ENCODE results near the gene HSD3B7. TPM values are rescaled to one million over a fixed set of nuclear protein-coding genes. Genes with fewer than 3 reads are reported as not detected.

The HSD3B7 gene
- total RNA-seq, 1 donor = 45.6 TPM

GRCh38 chr16:30980023-30980371 is 5.0 kb upstream of the HSD3B7 start:
- no peak overlapping the region for H3K4me2 ChIP-seq (ENCODE audit: insufficient read depth, low read length)
- no peaks in the 10 kb centered on the region for H3K27me3 ChIP-seq (ENCODE audit: insufficient read depth, low read length)
- peaks cover 5% of the 10 kb centered on the region for H4K20me1 ChIP-seq (ENCODE audit: insufficient read depth, low read length)
- peaks cover 37% of the 10 kb centered on the region for H3K36me3 ChIP-seq (ENCODE audit: insufficient read depth, low read length)
- H3K4me1 ChIP-seq (ENCODE audit: insufficient read depth, low read length) = peaks cover 6% of the 10 kb centered on the region
- H3K4me3 ChIP-seq (ENCODE audit: insufficient read depth, low read length) = no peak overlapping the region
- no peaks in the 10 kb centered on the region for H3K79me2 ChIP-seq (ENCODE audit: insufficient read depth, low read length)
- no peak overlapping the region for H3K27ac ChIP-seq (ENCODE audit: low read depth, low read length)
- H3K9me3 ChIP-seq (ENCODE audit: low read depth, low read length) = no peaks in the 10 kb centered on the region
- TF ChIP-seq CTCF (IDR thresholded peaks at IDR 0.05; ENCODE audit: extremely low read depth, low read depth, low read length) = no peak
- H2AFZ ChIP-seq (ENCODE audit: low read length) = no peak overlapping the region
- DNase-seq (ENCODE audit: insufficient read length, low spot score, missing footprints) = no peak

- no peaks in the 10 kb centered on the region for H3K9me3 ChIP-seq (ENCODE audit: low read depth, low read length)
- no peak overlapping the region for H3K4me2 ChIP-seq (ENCODE audit: insufficient read depth, low read length)
- no peak for DNase-seq (ENCODE audit: insufficient read length, low spot score, missing footprints)
- H4K20me1 ChIP-seq (ENCODE audit: insufficient read depth, low read length) = peaks cover 5% of the 10 kb centered on the region
- no peak overlapping the region for H3K4me3 ChIP-seq (ENCODE audit: insufficient read depth, low read length)
- no peak overlapping the region for H2AFZ ChIP-seq (ENCODE audit: low read length)
- H3K36me3 ChIP-seq (ENCODE audit: insufficient read depth, low read length) = peaks cover 35% of the 10 kb centered on the region
- no peaks in the 10 kb centered on the region for H3K27me3 ChIP-seq (ENCODE audit: insufficient read depth, low read length)
- no peak for TF ChIP-seq CTCF (IDR thresholded peaks at IDR 0.05; ENCODE audit: extremely low read depth, low read depth, low read length)
- H3K4me1 ChIP-seq (ENCODE audit: insufficient read depth, low read length) = peaks cover 10% of the 10 kb centered on the region
- no peaks in the 10 kb centered on the region for H3K79me2 ChIP-seq (ENCODE audit: insufficient read depth, low read length)
- H3K27ac ChIP-seq (ENCODE audit: low read depth, low read length) = no peak overlapping the region
Observed at GRCh38 chr16:30980434-30980833, 4.6 kb upstream of the HSD3B7 start.

- no peak overlapping the region for H2AFZ ChIP-seq (ENCODE audit: low read length)
- H3K27me3 ChIP-seq (ENCODE audit: insufficient read depth, low read length) = no peaks in the 10 kb centered on the region
- H4K20me1 ChIP-seq (ENCODE audit: insufficient read depth, low read length) = peaks cover 5% of the 10 kb centered on the region
- no peaks in the 10 kb centered on the region for H3K9me3 ChIP-seq (ENCODE audit: low read depth, low read length)
- no peak overlapping the region for H3K27ac ChIP-seq (ENCODE audit: low read depth, low read length)
- H3K79me2 ChIP-seq (ENCODE audit: insufficient read depth, low read length) = no peaks in the 10 kb centered on the region
- H3K36me3 ChIP-seq (ENCODE audit: insufficient read depth, low read length) = peaks cover 30% of the 10 kb centered on the region
- H3K4me3 ChIP-seq (ENCODE audit: insufficient read depth, low read length) = no peak overlapping the region
- DNase-seq (ENCODE audit: insufficient read length, low spot score, missing footprints) = no peak
- peaks cover 14% of the 10 kb centered on the region for H3K4me1 ChIP-seq (ENCODE audit: insufficient read depth, low read length)
- TF ChIP-seq CTCF (IDR thresholded peaks at IDR 0.05; ENCODE audit: extremely low read depth, low read depth, low read length) = no peak
- no peak overlapping the region for H3K4me2 ChIP-seq (ENCODE audit: insufficient read depth, low read length)
Observed at GRCh38 chr16:30980959-30981358, 4.0 kb upstream of the HSD3B7 start.

GRCh38 chr16:30982548-30983288 is 2.3 kb upstream of the HSD3B7 start:
- H3K27ac ChIP-seq (ENCODE audit: low read depth, low read length) = peak overlapping the region; percentile 31
- H3K4me3 ChIP-seq (ENCODE audit: insufficient read depth, low read length) = no peak overlapping the region
- H3K79me2 ChIP-seq (ENCODE audit: insufficient read depth, low read length) = no peaks in the 10 kb centered on the region
- H3K36me3 ChIP-seq (ENCODE audit: insufficient read depth, low read length) = peaks cover 23% of the 10 kb centered on the region
- H3K9me3 ChIP-seq (ENCODE audit: low read depth, low read length) = no peaks in the 10 kb centered on the region
- peaks cover 14% of the 10 kb centered on the region for H3K4me1 ChIP-seq (ENCODE audit: insufficient read depth, low read length)
- peak; percentile 98 for DNase-seq (ENCODE audit: insufficient read length, low spot score, missing footprints)
- no peak overlapping the region for H3K4me2 ChIP-seq (ENCODE audit: insufficient read depth, low read length)
- no peak overlapping the region for H2AFZ ChIP-seq (ENCODE audit: low read length)
- H3K27me3 ChIP-seq (ENCODE audit: insufficient read depth, low read length) = no peaks in the 10 kb centered on the region
- peaks cover 1% of the 10 kb centered on the region for H4K20me1 ChIP-seq (ENCODE audit: insufficient read depth, low read length)
- TF ChIP-seq CTCF (IDR thresholded peaks at IDR 0.05; ENCODE audit: extremely low read depth, low read depth, low read length) = no peak
